GM21786 (cell line): ENCODE data around the gene KCNK3.

Experiments used
- ATAC-seq: cut with Tn5 transposase; IDR thresholded peaks from one replicate; pipeline ENCODE4 v1.9.1; 2021; ENCODE audit not compliant: unreplicated experiment

Gene KCNK3

GRCh38 chr2:26776195-26776800, 83.8 kb downstream of the KCNK3 start:
- ATAC-seq: no peak

- no peak for ATAC-seq
Observed at GRCh38 chr2:26778098-26778497, 85.6 kb downstream of the KCNK3 start.

GRCh38 chr2:26778507-26778906, 86.0 kb downstream of the KCNK3 start:
- no peak for ATAC-seq

- ATAC-seq: no peak
Observed at GRCh38 chr2:26780203-26780760, 87.8 kb downstream of the KCNK3 start.
